HG03460 (cell line): ENCODE results near the gene KCNG3.

Experiments
- ATAC-seq: cut with Tn5 transposase; IDR thresholded peaks from one replicate; pipeline ENCODE4 v1.9.1; 2021; ENCODE audit not compliant: unreplicated experiment

KCNG3 gene

GRCh38 chr2:42488297-42488696 is 5.5 kb downstream of the KCNG3 start:
- no peak for ATAC-seq

- no peak for ATAC-seq
These were observed 7.5 kb downstream of the KCNG3 start for GRCh38 chr2:42486145-42486906.

GRCh38 chr2:42480402-42480801 is 13.4 kb downstream of the KCNG3 start:
- ATAC-seq = no peak

GRCh38 chr2:42474765-42475454 is 18.9 kb downstream of the KCNG3 start:
- ATAC-seq = no peak

GRCh38 chr2:42470706-42471105 is 23.1 kb downstream of the KCNG3 start:
- no peak for ATAC-seq

GRCh38 chr2:42464631-42465030 is 29.2 kb downstream of the KCNG3 start:
- no peak for ATAC-seq

- ATAC-seq = no peak
These were observed 30.2 kb downstream of the KCNG3 start for GRCh38 chr2:42463570-42463969.

- ATAC-seq = no peak
These were observed 34.5 kb downstream of the KCNG3 start for GRCh38 chr2:42459296-42459695.

- ATAC-seq = no peak
These were observed 35.4 kb downstream of the KCNG3 start for GRCh38 chr2:42458396-42458795.

GRCh38 chr2:42457011-42457410 is 36.8 kb downstream of the KCNG3 start:
- ATAC-seq = no peak

- no peak for ATAC-seq
These were observed 37.5 kb downstream of the KCNG3 start for GRCh38 chr2:42456126-42456839.

GRCh38 chr2:42452545-42452944 is 41.2 kb downstream of the KCNG3 start:
- no peak for ATAC-seq

GRCh38 chr2:42450136-42450535 is 43.6 kb downstream of the KCNG3 start:
- no peak for ATAC-seq

GRCh38 chr2:42449163-42450087 is 44.4 kb downstream of the KCNG3 start:
- ATAC-seq = no peak

- ATAC-seq = no peak
These were observed 45.6 kb downstream of the KCNG3 start for GRCh38 chr2:42448163-42448562.

- ATAC-seq = no peak
These were observed 47.1 kb downstream of the KCNG3 start for GRCh38 chr2:42446503-42447271.

GRCh38 chr2:42443718-42444399 is 49.9 kb downstream of the KCNG3 start:
- ATAC-seq = no peak

- ATAC-seq = no peak
These were observed 51.0 kb downstream of the KCNG3 start for GRCh38 chr2:42442774-42443173.

GRCh38 chr2:42438685-42439084 is 55.1 kb downstream of the KCNG3 start:
- no peak for ATAC-seq

- ATAC-seq = no peak
These were observed 57.4 kb downstream of the KCNG3 start for GRCh38 chr2:42436370-42436769.
